GM06990 (cell line): Measurements from ENCODE around the gene CLIC3.

ENCODE experiments used
- DNase-seq: peaks from one replicate; pipeline ENCODE4 v3.0.0-alpha.2; 2011; ENCODE audit not compliant: insufficient read length; ENCODE audit errors: extremely low read depth
- H3K27me3 ChIP-seq: replicated peaks from 2 replicates; pipeline ENCODE4 v1.6.0; 2011; ENCODE audit warnings: low read length; ENCODE audit not compliant: control insufficient read depth, insufficient read depth
- H3K36me3 ChIP-seq: 2 replicates; pipeline ENCODE4 v1.5.1; 2011; ENCODE audit warnings: low read length; ENCODE audit not compliant: control insufficient read depth, insufficient read depth
- H3K4me3 ChIP-seq: replicated peaks from 2 replicates; pipeline ENCODE4 v1.5.1; 2011; ENCODE audit warnings: low read depth, mild to moderate bottlenecking, control low read depth, low read length
- CTCF ChIP-seq: IDR thresholded peaks from 2 replicates; pipeline ENCODE4 v1.5.1; 2011; ENCODE audit warnings: low read length, control low read depth, mild to moderate bottlenecking, inconsistent platforms; ENCODE audit not compliant: insufficient read depth, poor library complexity, severe bottlenecking

CLIC3 gene

GRCh38 chr9:136977649-136978072 is 18.7 kb downstream of the CLIC3 start:
- Histone ChIP-seq H3K27me3 (peaks cover 2% of the 10 kb centered on the region; the same call in 1 of the 2 replicates), H3K4me3 (no peak overlapping the region), H3K36me3 (no peaks in the 10 kb centered on the region)
- DNase-seq = no peak
- TF ChIP-seq CTCF = no peak

GRCh38 chr9:136977223-136977622 is 19.1 kb downstream of the CLIC3 start, which contains the start of gene PTGDS:
PTGDS (plus strand) TSS chr9:136977504; CDS start chr9:136977579, 75 bp downstream.
- Histone ChIP-seq H3K4me3 (no peak within 1 kb of the TSS), H3K36me3 (no peaks in the 10 kb centered on the region), H3K27me3 (peaks cover 2% of the 10 kb centered on the region; the same call in 1 of the 2 replicates)
- TF ChIP-seq CTCF = no peak
- no peak for DNase-seq

GRCh38 chr9:136975644-136976043 is 20.7 kb downstream of the CLIC3 start:
- no peak for DNase-seq
- H3K4me3 ChIP-seq = no peak overlapping the region
- peak; percentile 23 for TF ChIP-seq CTCF
- H3K27me3 ChIP-seq = peaks cover 2% of the 10 kb centered on the region; the same call in 1 of the 2 replicates
- no peaks in the 10 kb centered on the region for H3K36me3 ChIP-seq

- no peak for TF ChIP-seq CTCF
- peaks cover 2% of the 10 kb centered on the region; the same call in 1 of the 2 replicates for H3K27me3 ChIP-seq
- H3K4me3 ChIP-seq = no peak overlapping the region
- no peak for DNase-seq
- H3K36me3 ChIP-seq = no peaks in the 10 kb centered on the region
These were observed 21.4 kb downstream of the CLIC3 start for GRCh38 chr9:136974817-136975535.

GRCh38 chr9:136973618-136974617 is 22.4 kb downstream of the CLIC3 start:
- no peak for TF ChIP-seq CTCF
- Histone ChIP-seq H3K27me3 (peaks cover 2% of the 10 kb centered on the region; the same call in 1 of the 2 replicates), H3K4me3 (no peak overlapping the region), H3K36me3 (no peaks in the 10 kb centered on the region)
- no peak for DNase-seq
